NCI-H2196 (cell line): ENCODE data around the gene CFAP157.
"Not testable (repeated sequence)": the region's sequence is repeated elsewhere in the genome, so short reads cannot be mapped to it uniquely, and the experiment has no call there.

Experiments used
- DNase-seq: peaks from one replicate; lab custom pipeline; 2025; ENCODE audit not compliant: unreplicated experiment; lab: John Stamatoyannopoulos, UW

The CFAP157 gene

GRCh38 chr9:127734747-127735529, 28.1 kb downstream of the CFAP157 start, which contains the start of gene TOR2A:
Gene TOR2A (minus strand): TSS chr9:127735294. CDS start chr9:127735270, 24 bp downstream.
- peak; percentile 97 for DNase-seq

- no peak for DNase-seq
These were observed 28.9 kb downstream of the CFAP157 start for GRCh38 chr9:127735530-127736185.

- DNase-seq = no peak
These were observed 31.9 kb downstream of the CFAP157 start for GRCh38 chr9:127738666-127739065.

- no peak for DNase-seq
These were observed 33.0 kb downstream of the CFAP157 start for GRCh38 chr9:127739614-127740330.

GRCh38 chr9:127741831-127742434, 35.1 kb downstream of the CFAP157 start:
- no peak for DNase-seq

GRCh38 chr9:127742435-127743088, 35.8 kb downstream of the CFAP157 start:
- DNase-seq = no peak

GRCh38 chr9:127744398-127745110, 37.8 kb downstream of the CFAP157 start:
- no peak for DNase-seq

- no peak for DNase-seq
These were observed 40.3 kb downstream of the CFAP157 start for GRCh38 chr9:127746959-127747569.

- no peak for DNase-seq
These were observed 42.5 kb downstream of the CFAP157 start for GRCh38 chr9:127749090-127749787.

- no peak for DNase-seq
These were observed 44.7 kb downstream of the CFAP157 start for GRCh38 chr9:127751269-127752054.

GRCh38 chr9:127753148-127753547, 46.4 kb downstream of the CFAP157 start:
- DNase-seq = no peak

- DNase-seq = no peak
These were observed 46.8 kb downstream of the CFAP157 start for GRCh38 chr9:127753622-127754021.

GRCh38 chr9:127754099-127755060, 47.6 kb downstream of the CFAP157 start:
- peak; percentile 71 for DNase-seq

- DNase-seq = peak; percentile 6
These were observed 48.6 kb downstream of the CFAP157 start for GRCh38 chr9:127755061-127756060.

- no peak for DNase-seq
These were observed 49.4 kb downstream of the CFAP157 start for GRCh38 chr9:127756233-127756632.

- DNase-seq = not testable (repeated sequence)
These were observed 50.0 kb downstream of the CFAP157 start for GRCh38 chr9:127756776-127757175.
